H9 (cell line): Measurements from ENCODE around the gene SEMA4C. TPM values are rescaled to one million over a fixed set of nuclear protein-coding genes. Genes with fewer than 3 reads are reported as not detected.

ENCODE experiments used
- DNase-seq: peaks from one replicate; pipeline ENCODE4 v3.0.0-alpha.2; 2017
- H2AFZ ChIP-seq: one replicate; pipeline ENCODE4 v1.6.1; 2013; ENCODE audit warnings: mild to moderate bottlenecking, low read length, control low read depth, moderate library complexity
- H2AK5ac ChIP-seq: 2 replicates; pipeline ENCODE4 v1.6.1; 2013; ENCODE audit warnings: low read length, control low read depth, mixed read lengths; ENCODE audit not compliant: insufficient read length
- H2BK120ac ChIP-seq: one replicate; pipeline ENCODE4 v1.6.1; 2013; ENCODE audit warnings: low read depth, mild to moderate bottlenecking, low read length, control low read depth, inconsistent platforms; ENCODE audit not compliant: poor library complexity, severe bottlenecking
- H2BK12ac ChIP-seq: 2 replicates; pipeline ENCODE4 v1.6.1; 2013; ENCODE audit warnings: low read length, control low read depth, mixed read lengths, low read depth; ENCODE audit not compliant: insufficient read length
- H2BK15ac ChIP-seq: 2 replicates; pipeline ENCODE4 v1.6.1; 2013; ENCODE audit warnings: low read depth, low read length, control low read depth
- H2BK20ac ChIP-seq: one replicate; pipeline ENCODE4 v1.6.1; 2013; ENCODE audit warnings: low read depth, mild to moderate bottlenecking, low read length, control low read depth, inconsistent platforms; ENCODE audit not compliant: poor library complexity, severe bottlenecking
- H2BK5ac ChIP-seq: 2 replicates; pipeline ENCODE4 v1.6.1; 2013; ENCODE audit warnings: low read length, control low read depth, mixed read lengths; ENCODE audit not compliant: insufficient read length
- H3K14ac ChIP-seq: 2 replicates; pipeline ENCODE4 v1.6.1; 2013; ENCODE audit warnings: low read length, control low read depth; ENCODE audit not compliant: insufficient read depth
- H3K18ac ChIP-seq: 2 replicates; pipeline ENCODE4 v1.6.1; 2013; ENCODE audit warnings: low read depth, mild to moderate bottlenecking, mixed read lengths, low read length, control low read depth; ENCODE audit not compliant: insufficient read length
- H3K23ac ChIP-seq: 2 replicates; pipeline ENCODE4 v1.6.1; 2013; ENCODE audit warnings: low read length, control low read depth, mixed read lengths, low read depth; ENCODE audit not compliant: insufficient read length
- H3K23me2 ChIP-seq: 2 replicates; pipeline ENCODE4 v1.6.1; 2013; ENCODE audit warnings: low read depth, mild to moderate bottlenecking, mixed read lengths, low read length, control low read depth; ENCODE audit not compliant: insufficient read length, poor library complexity, severe bottlenecking
- H3K27ac ChIP-seq: 2 replicates; pipeline ENCODE4 v1.5.1; 2013; ENCODE audit warnings: low read length, control low read depth, mixed read lengths, low read depth; ENCODE audit not compliant: insufficient read length
- H3K27me3 ChIP-seq: 2 replicates; pipeline ENCODE4 v1.6.1; 2013; ENCODE audit warnings: low read length, control low read depth, inconsistent platforms; ENCODE audit not compliant: insufficient read depth
- H3K4ac ChIP-seq: 2 replicates; pipeline ENCODE4 v1.6.1; 2013; ENCODE audit warnings: low read depth, mild to moderate bottlenecking, control low read depth, inconsistent platforms, low read length, moderate library complexity
- H3K4me1 ChIP-seq: 2 replicates; pipeline ENCODE4 v1.6.1; 2013; ENCODE audit warnings: low read length, control low read depth, inconsistent platforms; ENCODE audit not compliant: insufficient read depth
- H3K4me2 ChIP-seq: 2 replicates; pipeline ENCODE4 v1.6.1; 2013; ENCODE audit warnings: low read length, control low read depth, mixed read lengths; ENCODE audit not compliant: insufficient read length, insufficient read depth
- H3K56ac ChIP-seq: 2 replicates; pipeline ENCODE4 v1.6.1; 2013; ENCODE audit warnings: low read depth, mild to moderate bottlenecking, mixed read lengths, low read length, control low read depth; ENCODE audit not compliant: insufficient read length
- H3K79me1 ChIP-seq: 2 replicates; pipeline ENCODE4 v1.6.1; 2013; ENCODE audit warnings: low read depth, mild to moderate bottlenecking, moderate library complexity, low read length, control low read depth, inconsistent platforms; ENCODE audit not compliant: insufficient read depth, poor library complexity, severe bottlenecking
- H3K79me2 ChIP-seq: 2 replicates; pipeline ENCODE4 v1.6.1; 2013; ENCODE audit warnings: low read length, control low read depth, inconsistent platforms; ENCODE audit not compliant: insufficient read depth
- H3K9ac ChIP-seq: 2 replicates; pipeline ENCODE4 v1.6.1; 2013; ENCODE audit warnings: low read length, control low read depth, mixed read lengths; ENCODE audit not compliant: insufficient read length; ENCODE audit errors: extremely low read depth
- H3K9me3 ChIP-seq: one replicate; pipeline ENCODE4 v1.6.1; 2013; ENCODE audit warnings: low read depth, low read length, inconsistent platforms; ENCODE audit not compliant: control insufficient read depth
- H3T11ph ChIP-seq: one replicate; pipeline ENCODE4 v1.6.1; 2013; ENCODE audit warnings: mild to moderate bottlenecking, low read length, control low read depth, inconsistent platforms
- H4K20me1 ChIP-seq: one replicate; pipeline ENCODE4 v1.6.1; 2013; ENCODE audit not compliant: control insufficient read depth, insufficient read length, insufficient read depth
- H4K5ac ChIP-seq: 2 replicates; pipeline ENCODE4 v1.6.1; 2013; ENCODE audit warnings: low read depth, mild to moderate bottlenecking, mixed read lengths, low read length, control low read depth; ENCODE audit not compliant: insufficient read length
- H4K8ac ChIP-seq: replicated peaks from 2 replicates; pipeline ENCODE4 v1.6.1; 2013; ENCODE audit warnings: low read length, control low read depth, mixed read lengths, low read depth; ENCODE audit not compliant: insufficient read length
- H4K91ac ChIP-seq: 2 replicates; pipeline ENCODE4 v1.6.1; 2013; ENCODE audit warnings: low read depth, mild to moderate bottlenecking, moderate library complexity, mixed read lengths, low read length, control low read depth; ENCODE audit not compliant: insufficient read length
- H3K27ac Mint-ChIP-seq, 3 experiments: 2 replicates in 2 of 3; 3 replicates in 1 of 3; pipeline ENCODE4 v1.8.0; 2020 to 2021; ENCODE audit warnings: mixed read lengths in 3 of 3, mild to moderate bottlenecking in 1 of 3, moderate library complexity in 1 of 3
- H3K27me3 Mint-ChIP-seq: 2 replicates; pipeline ENCODE4 v1.8.0; 2021; ENCODE audit warnings: low read depth, mild to moderate bottlenecking, moderate library complexity, mixed read lengths
- H3K36me3 Mint-ChIP-seq, 3 experiments: 2 replicates in 2 of 3; 3 replicates in 1 of 3; pipeline ENCODE4 v1.8.0; 2020 to 2021; ENCODE audit warnings: low read depth in 3 of 3, mixed read lengths in 3 of 3; ENCODE audit not compliant: insufficient read depth in 1 of 3
- H3K4me1 Mint-ChIP-seq, 2 experiments: 2 replicates each; pipeline ENCODE4 v1.8.0; 2020; ENCODE audit warnings: mixed read lengths in 2 of 2
- H3K4me3 Mint-ChIP-seq, 2 experiments: 2 replicates in 1 of 2; 3 replicates in 1 of 2; pipeline ENCODE4 v1.8.0; 2020 to 2021; ENCODE audit warnings: mild to moderate bottlenecking in 2 of 2, mixed read lengths in 2 of 2, moderate library complexity in 1 of 2
- H3K9me3 Mint-ChIP-seq, 2 experiments: 2 replicates in 1 of 2; 3 replicates in 1 of 2; pipeline ENCODE4 v1.8.0; 2020; ENCODE audit warnings: mild to moderate bottlenecking in 2 of 2, mixed read lengths in 2 of 2, moderate library complexity in 1 of 2
- WGBS: extraction: QIAGEN DNeasy Blood & Tissue Kit; methylation state at CpG from one replicate; pipeline ENCODE4 v1.1.7; 2013; ENCODE audit warnings: missing lambda C conversion rate, low lambda C conversion rate, mixed read lengths; ENCODE audit not compliant: insufficient read length; ENCODE audit errors: extremely low coverage; 5-methylcytosine and 5-hydroxymethylcytosine counted together
- total RNA-seq: library from RNA; stranded (reverse); gene quantifications from 2 replicates; pipeline ENCODE4 v1.2.1, GENCODE V29; 2021
- TF ChIP-seq, protein P1 (sequence below): fragments of 200-600 bp; sonication (generic); conservative IDR thresholded peaks from 3 replicates; pipeline ENCODE4 v1.8.0; 2021; ENCODE audit warnings: antibody characterized with exemption, mild to moderate bottlenecking

Gene SEMA4C
- total RNA-seq, 1 experiment from 2014 or later, result 81.6 TPM

DNA sequence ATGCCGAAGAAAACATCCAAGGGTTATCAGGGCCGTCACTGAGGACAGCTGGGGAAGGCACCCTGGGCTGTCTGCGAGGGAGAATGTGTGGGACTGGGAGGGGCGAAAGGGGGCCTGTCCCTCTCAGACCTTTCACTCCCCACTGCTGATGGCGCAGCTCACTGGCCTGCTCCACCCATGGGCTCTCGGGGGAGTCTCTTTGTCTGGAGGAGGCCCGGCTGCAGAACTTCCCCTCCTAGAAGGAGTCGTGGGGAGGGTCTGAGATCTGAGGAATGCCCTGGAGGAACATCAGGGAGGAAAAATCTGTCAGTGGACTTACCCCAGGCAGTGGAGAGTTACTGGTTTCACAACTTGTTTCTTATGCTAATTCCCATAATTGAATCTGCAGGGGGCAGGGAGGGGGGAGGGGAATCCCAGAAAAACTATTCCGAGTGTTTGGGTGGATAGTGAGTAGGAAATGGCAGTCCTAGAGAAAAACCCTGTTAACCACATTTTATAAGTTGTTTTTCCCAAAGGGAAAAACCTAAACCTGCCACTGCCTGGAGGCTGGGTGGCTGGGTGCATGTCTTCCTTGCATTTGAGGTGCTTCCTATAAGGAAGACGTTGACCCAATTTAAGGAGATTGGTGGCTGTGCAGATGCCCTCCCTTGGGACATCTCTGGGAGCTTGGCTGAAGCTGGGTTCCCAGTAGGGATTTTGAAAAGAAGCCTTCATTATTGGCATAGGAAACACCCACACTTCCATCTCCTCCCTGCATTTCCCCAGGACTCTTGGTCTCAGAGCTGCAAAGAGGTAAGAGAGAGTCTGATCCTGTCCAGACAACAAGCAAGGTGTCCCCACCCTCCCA is 11.7 kb upstream of the SEMA4C start:
- H2AFZ ChIP-seq, result no peak overlapping the region
- peak overlapping the region; percentile 24 for H3K4me2 ChIP-seq
- no peaks in the 10 kb centered on the region; the same call in 1 of the 2 replicates for H3K27me3 ChIP-seq
- no peak overlapping the region for H3K27ac ChIP-seq
- H2BK5ac ChIP-seq, result no peak overlapping the region
- H3T11ph ChIP-seq, result no peak overlapping the region
- H4K8ac ChIP-seq, result no peak overlapping the region
- H3K9me3 ChIP-seq, result no peaks in the 10 kb centered on the region
- H3K56ac ChIP-seq, result no peak overlapping the region
- H3K9me3 Mint-ChIP-seq, result no peaks in the 10 kb centered on the region
- H2BK120ac ChIP-seq, result no peak overlapping the region
- no peak overlapping the region for H2BK20ac ChIP-seq
- no peak overlapping the region for H2BK15ac ChIP-seq
- H3K36me3 Mint-ChIP-seq, result no peaks in the 10 kb centered on the region
- H3K4me1 ChIP-seq, result peaks cover 3% of the 10 kb centered on the region; the same call in 1 of the 2 replicates
- H3K4ac ChIP-seq, result no peak overlapping the region
- peaks cover 4% of the 10 kb centered on the region for H3K27me3 Mint-ChIP-seq
- WGBS, result no CpG with 5 or more reads among the region's 10 CpGs
- no peak overlapping the region for H3K23ac ChIP-seq
- DNase-seq, result peak; percentile 77
- peak overlapping the region; percentile 62 for H3K14ac ChIP-seq
- no peak overlapping the region for H2AK5ac ChIP-seq
- H4K5ac ChIP-seq, result no peak overlapping the region
- H3K23me2 ChIP-seq, result no peaks in the 10 kb centered on the region
- peak overlapping the region; percentile 87 to 92 (median 90); a peak in 5 of 7 replicates for H3K27ac Mint-ChIP-seq
- no peaks in the 10 kb centered on the region for H3K79me1 ChIP-seq
- no peaks in the 10 kb centered on the region for H4K20me1 ChIP-seq
- no peak overlapping the region for H4K91ac ChIP-seq
- TF ChIP-seq, protein P1, sequence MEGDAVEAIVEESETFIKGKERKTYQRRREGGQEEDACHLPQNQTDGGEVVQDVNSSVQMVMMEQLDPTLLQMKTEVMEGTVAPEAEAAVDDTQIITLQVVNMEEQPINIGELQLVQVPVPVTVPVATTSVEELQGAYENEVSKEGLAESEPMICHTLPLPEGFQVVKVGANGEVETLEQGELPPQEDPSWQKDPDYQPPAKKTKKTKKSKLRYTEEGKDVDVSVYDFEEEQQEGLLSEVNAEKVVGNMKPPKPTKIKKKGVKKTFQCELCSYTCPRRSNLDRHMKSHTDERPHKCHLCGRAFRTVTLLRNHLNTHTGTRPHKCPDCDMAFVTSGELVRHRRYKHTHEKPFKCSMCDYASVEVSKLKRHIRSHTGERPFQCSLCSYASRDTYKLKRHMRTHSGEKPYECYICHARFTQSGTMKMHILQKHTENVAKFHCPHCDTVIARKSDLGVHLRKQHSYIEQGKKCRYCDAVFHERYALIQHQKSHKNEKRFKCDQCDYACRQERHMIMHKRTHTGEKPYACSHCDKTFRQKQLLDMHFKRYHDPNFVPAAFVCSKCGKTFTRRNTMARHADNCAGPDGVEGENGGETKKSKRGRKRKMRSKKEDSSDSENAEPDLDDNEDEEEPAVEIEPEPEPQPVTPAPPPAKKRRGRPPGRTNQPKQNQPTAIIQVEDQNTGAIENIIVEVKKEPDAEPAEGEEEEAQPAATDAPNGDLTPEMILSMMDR, result no peak
- no peak overlapping the region for H3K9ac ChIP-seq
- H3K18ac ChIP-seq, result no peak overlapping the region
- peak overlapping the region; percentile 34 to 52 for H3K4me3 Mint-ChIP-seq
- H2BK12ac ChIP-seq, result no peak overlapping the region
- peaks cover 46 to 47% of the 10 kb centered on the region in 2 experiments for H3K4me1 Mint-ChIP-seq
- no peaks in the 10 kb centered on the region for H3K79me2 ChIP-seq
